Smooth muscle cell (in vitro differentiated cells): ENCODE data around the gene CTSK. TPM values are rescaled to one million over a fixed set of nuclear protein-coding genes. Genes with fewer than 3 reads are reported as not detected.

Experiments used
- DNase-seq: peaks from one replicate; lab custom pipeline; 2025; ENCODE audit not compliant: unreplicated experiment; lab: John Stamatoyannopoulos, UW
- H2AFZ ChIP-seq: fragments of 200-600 bp; sonication (generic); 2 replicates; pipeline ENCODE4 v1.6.0; 2016; ENCODE audit warnings: antibody characterized with exemption, low read depth, mild to moderate bottlenecking
- H3F3A ChIP-seq: fragments of 200-600 bp; sonication (generic); 2 replicates; pipeline ENCODE4 v1.6.0; 2017; ENCODE audit warnings: antibody characterized with exemption, low read depth
- H3K27ac ChIP-seq: fragments of 200-600 bp; sonication (generic); 2 replicates; pipeline ENCODE4 v1.5.1; 2016; ENCODE audit warnings: low read depth, mild to moderate bottlenecking
- H3K27me3 ChIP-seq: fragments of 200-600 bp; sonication (generic); 2 replicates; pipeline ENCODE4 v1.6.1; 2016; ENCODE audit warnings: low read depth, mild to moderate bottlenecking
- H3K36me3 ChIP-seq: fragments of 200-600 bp; sonication (generic); 2 replicates; pipeline ENCODE4 v1.5.1; 2016; ENCODE audit warnings: low read depth
- H3K4me1 ChIP-seq: fragments of 200-600 bp; sonication (generic); 2 replicates; pipeline ENCODE4 v1.5.1; 2016; ENCODE audit warnings: low read depth
- H3K4me2 ChIP-seq: fragments of 200-600 bp; sonication (generic); 2 replicates; pipeline ENCODE4 v1.6.0; 2016; ENCODE audit warnings: mild to moderate bottlenecking
- H3K4me3 ChIP-seq: fragments of 200-600 bp; sonication (generic); 2 replicates; pipeline ENCODE4 v1.5.1; 2016; ENCODE audit warnings: mild to moderate bottlenecking
- H3K79me2 ChIP-seq: fragments of 200-600 bp; sonication (generic); 2 replicates; pipeline ENCODE4 v1.6.0; 2016; ENCODE audit warnings: low read depth, mild to moderate bottlenecking
- H3K9ac ChIP-seq: fragments of 200-600 bp; sonication (generic); 2 replicates; pipeline ENCODE4 v1.6.0; 2016; ENCODE audit warnings: low read depth
- H3K9me3 ChIP-seq: fragments of 200-600 bp; sonication (generic); replicated peaks from 2 replicates; pipeline ENCODE4 v1.5.1; 2016; ENCODE audit warnings: low read depth
- H4K20me1 ChIP-seq: fragments of 200-600 bp; sonication (generic); 2 replicates; pipeline ENCODE4 v1.6.0; 2016; ENCODE audit warnings: low read depth
- CTCF ChIP-seq: fragments of 200-600 bp; sonication (generic); IDR thresholded peaks from 2 replicates; pipeline ENCODE4 v1.5.1; 2017; ENCODE audit warnings: borderline replicate concordance, mild to moderate bottlenecking, antibody characterized with exemption; ENCODE audit not compliant: insufficient read depth, poor library complexity, severe bottlenecking
- WGBS: methylation state at CpG from one replicate; pipeline ENCODE4 v1.1.7; 2016; ENCODE audit warnings: low lambda C conversion rate; 5-methylcytosine and 5-hydroxymethylcytosine counted together
- polyA plus RNA-seq: library from polyadenylated mRNA; unstranded; fragments of >200 nt; fragmentation: Nextera tagmentation; extraction: Ambion mirVana; gene quantifications from 2 replicates; pipeline ENCODE4 v1.2.1, GENCODE V29; 2016
- total RNA-seq: library from RNA; depleted of rRNA; stranded (reverse); fragments of >200 nt; gene quantifications from 2 replicates; pipeline ENCODE4 v1.2.3, GENCODE V29; 2014

The CTSK gene
- total and polyA plus RNA-seq, 2 experiments from 2014 or later: 12.2 to 12.4 TPM

- no peak for DNase-seq
- Histone ChIP-seq H4K20me1 (no peaks in the 10 kb centered on the region), H3K27ac (no peak overlapping the region), H3K79me2 (no peaks in the 10 kb centered on the region), H3F3A (no peaks in the 10 kb centered on the region), H3K36me3 (peaks cover 37% of the 10 kb centered on the region), H3K4me1 (no peaks in the 10 kb centered on the region), H3K4me2 (no peak overlapping the region), H3K9ac (no peak overlapping the region), H2AFZ (no peak overlapping the region), H3K27me3 (no peaks in the 10 kb centered on the region), H3K9me3 (no peaks in the 10 kb centered on the region), H3K4me3 (no peak overlapping the region)
- WGBS: 100% methylated on average over 1 of the region's 1 CpG
- no peak for TF ChIP-seq CTCF
Observed at GRCh38 chr1:150826299-150826698, 18.2 kb upstream of the CTSK start.

- Histone ChIP-seq H3K4me2 (peak overlapping the region; percentile 55), H3K36me3 (peaks cover 9% of the 10 kb centered on the region), H3K79me2 (no peaks in the 10 kb centered on the region), H3F3A (no peaks in the 10 kb centered on the region), H3K4me1 (no peaks in the 10 kb centered on the region), H3K27me3 (no peaks in the 10 kb centered on the region), H2AFZ (no peak overlapping the region), H3K4me3 (no peak overlapping the region), H4K20me1 (no peaks in the 10 kb centered on the region), H3K27ac (peak overlapping the region; percentile 62), H3K9me3 (no peaks in the 10 kb centered on the region), H3K9ac (no peak overlapping the region)
- TF ChIP-seq CTCF: no peak
- WGBS: 77% methylated on average over 7 of the region's 7 CpGs
- no peak for DNase-seq
Observed at GRCh38 chr1:150820730-150821512, 12.9 kb upstream of the CTSK start.

GRCh38 chr1:150815871-150816270 is 7.8 kb upstream of the CTSK start:
- no peak overlapping the region for H3K9ac ChIP-seq
- peaks cover 19% of the 10 kb centered on the region for H3K36me3 ChIP-seq
- no peaks in the 10 kb centered on the region for H4K20me1 ChIP-seq
- no peak for DNase-seq
- H2AFZ ChIP-seq: no peak overlapping the region
- H3K4me1 ChIP-seq: no peaks in the 10 kb centered on the region
- H3K4me2 ChIP-seq: no peak overlapping the region
- whole genome bisulfite sequencing: 96% methylated on average over 4 of the region's 4 CpGs
- no peak overlapping the region for H3K4me3 ChIP-seq
- TF ChIP-seq CTCF: no peak
- H3K27ac ChIP-seq: no peak overlapping the region
- no peaks in the 10 kb centered on the region for H3F3A ChIP-seq
- H3K27me3 ChIP-seq: no peaks in the 10 kb centered on the region
- H3K79me2 ChIP-seq: no peaks in the 10 kb centered on the region
- no peaks in the 10 kb centered on the region for H3K9me3 ChIP-seq
